GM18951 (cell line): ENCODE data around the gene CDC14B.
"Not testable (repeated sequence)": the region's sequence is repeated elsewhere in the genome, so short reads cannot be mapped to it uniquely, and the experiment has no call there.

Source experiments
- POLR2A ChIP-seq: IDR thresholded peaks from 4 replicates; pipeline ENCODE4 v1.6.1; 2011; ENCODE audit warnings: mild to moderate bottlenecking; ENCODE audit not compliant: insufficient read length, insufficient read depth; ENCODE audit errors: extremely low read depth
- in situ Hi-C: fragments of 300-500 bp; cut with MboI; formaldehyde crosslinking; loops from one replicate; pipeline ENCODE4 v1.12.0; 2022; ENCODE audit warnings: low sequenced_read_pairs, mixed read lengths, inconsistent platforms; ENCODE audit not compliant: unreplicated experiment

CDC14B gene

GRCh38 chr9:96619491-96620180 lies at the start of gene CDC14B:
Gene CDC14B (minus strand): TSS chr9:96619843. CDS start chr9:96619378, 465 bp downstream.
- in situ Hi-C loops = no loop called here
- no peak for TF ChIP-seq POLR2A

DNA sequence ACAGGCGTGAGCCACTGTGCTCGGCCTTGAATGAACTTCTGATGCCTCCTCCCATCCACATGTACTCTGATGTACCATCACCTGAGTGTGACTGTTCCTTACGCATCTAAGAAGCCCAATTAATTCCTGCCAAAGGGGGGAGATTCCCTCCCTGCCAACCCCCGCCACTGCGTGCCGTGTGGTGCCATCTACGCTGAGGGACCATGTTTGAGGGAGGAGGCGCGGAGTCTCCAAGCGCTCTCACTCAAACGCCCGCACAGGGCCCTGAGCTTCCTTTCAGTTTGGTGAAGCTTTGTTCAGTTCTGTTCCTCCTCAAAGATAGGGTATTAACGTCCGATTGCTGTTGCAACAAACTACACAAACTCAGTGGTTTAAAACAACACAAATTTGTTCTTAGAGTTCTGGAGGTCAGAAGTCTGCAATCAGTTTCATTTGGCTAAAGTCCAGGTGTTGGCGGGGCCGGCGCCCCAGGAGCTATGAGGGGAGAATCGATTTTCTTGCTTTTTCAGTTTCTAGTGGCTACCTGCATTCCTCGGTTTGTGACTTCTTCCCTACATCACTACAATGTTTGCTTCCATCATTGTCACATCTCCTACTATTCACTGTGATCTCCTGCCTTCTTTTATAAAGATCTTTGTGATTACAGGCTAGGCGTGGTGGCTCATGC lies 49.4 kb upstream of the CDC14B start:
- TF ChIP-seq POLR2A = no peak
- in situ Hi-C loops = no loop called here

- in situ Hi-C loops = no loop called here
Measured at GRCh38 chr9:96667363-96667728, 47.7 kb upstream of the CDC14B start.

GRCh38 chr9:96666653-96667362 lies 47.2 kb upstream of the CDC14B start:
- in situ Hi-C loops = not testable (repeated sequence)

More at GRCh38 chr9:96667363-96667728, 47.7 kb upstream of the CDC14B start:
- no peak for TF ChIP-seq POLR2A

DNA sequence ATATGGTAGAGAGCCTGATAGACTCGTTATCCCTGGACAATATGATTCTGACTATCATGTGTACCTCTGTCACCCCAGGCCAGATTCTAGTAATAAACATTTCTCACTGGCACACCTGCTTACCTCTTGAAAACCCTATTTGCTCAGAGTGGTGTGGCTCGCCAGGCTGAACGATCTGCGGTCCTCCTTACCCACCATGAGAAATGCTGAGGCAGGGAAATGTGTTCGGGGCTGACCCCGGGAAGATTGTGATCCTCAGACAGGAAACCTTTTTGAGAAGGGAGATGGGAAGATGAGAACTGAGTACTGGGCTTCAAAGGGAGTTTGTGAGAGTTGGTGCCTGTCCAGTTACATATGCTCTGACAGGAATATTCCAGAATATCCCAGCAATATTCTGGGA lies 46.1 kb upstream of the CDC14B start:
- in situ Hi-C loops = no loop called here
- TF ChIP-seq POLR2A = no peak

GRCh38 chr9:96663506-96664120 lies 44.0 kb upstream of the CDC14B start:
- in situ Hi-C loops = no loop called here

GRCh38 chr9:96661711-96662110 lies 42.1 kb upstream of the CDC14B start:
- no peak for TF ChIP-seq POLR2A
- in situ Hi-C loops = no loop called here

More at GRCh38 chr9:96663506-96664120, 44.0 kb upstream of the CDC14B start:
- TF ChIP-seq POLR2A = no peak

- in situ Hi-C loops = no loop called here
Measured at GRCh38 chr9:96660692-96661248, 41.1 kb upstream of the CDC14B start.

GRCh38 chr9:96655198-96655851 lies 35.7 kb upstream of the CDC14B start, which contains the start of gene PRXL2C:
Gene PRXL2C (minus strand): TSS chr9:96655317. CDS start chr9:96655281, 36 bp downstream.
- peak; percentile 46 for TF ChIP-seq POLR2A
- in situ Hi-C loops = loop anchor here (10.0 kb wide), 1 partner anchor 321 kb away; no protein-coding TSS in a partner anchor

More at GRCh38 chr9:96660692-96661248, 41.1 kb upstream of the CDC14B start:
- TF ChIP-seq POLR2A = no peak

- TF ChIP-seq POLR2A = no peak
- in situ Hi-C loops = loop anchor here (10.0 kb wide), 1 partner anchor 320 kb away; no protein-coding TSS in a partner anchor
Measured at GRCh38 chr9:96654450-96655197, 35.0 kb upstream of the CDC14B start.

DNA sequence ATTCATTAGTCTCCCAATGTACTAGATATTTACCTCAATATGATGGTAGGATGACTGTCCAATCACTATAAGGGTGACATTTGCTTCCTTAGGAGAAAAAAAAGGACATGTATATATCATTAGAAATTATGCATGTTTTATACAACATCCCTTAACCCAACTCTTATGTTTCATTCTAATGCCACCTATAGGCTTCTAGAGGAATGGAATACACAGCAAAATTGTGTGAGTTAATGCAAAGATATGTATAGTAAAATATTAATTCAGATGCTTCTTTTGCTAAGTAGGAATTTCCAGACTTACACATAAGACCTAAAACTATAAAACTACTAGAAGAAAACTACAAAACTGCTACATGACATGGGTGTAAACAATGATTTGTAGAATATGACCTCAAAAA lies 32.0 kb upstream of the CDC14B start:
- in situ Hi-C loops = loop anchor here (10.0 kb wide), 1 partner anchor 317 kb away; no protein-coding TSS in a partner anchor
- no peak for TF ChIP-seq POLR2A

- in situ Hi-C loops = loop anchor here (10.0 kb wide), 1 partner anchor 315 kb away; no protein-coding TSS in a partner anchor
- TF ChIP-seq POLR2A = no peak
Measured at GRCh38 chr9:96649620-96650324, 30.1 kb upstream of the CDC14B start.
